ENCODE data around the gene ZFAND2A.
"Not testable (repeated sequence)": the region's sequence is repeated elsewhere in the genome, so short reads cannot be mapped to it uniquely, and the experiment has no call there.

The ZFAND2A gene, protein sequence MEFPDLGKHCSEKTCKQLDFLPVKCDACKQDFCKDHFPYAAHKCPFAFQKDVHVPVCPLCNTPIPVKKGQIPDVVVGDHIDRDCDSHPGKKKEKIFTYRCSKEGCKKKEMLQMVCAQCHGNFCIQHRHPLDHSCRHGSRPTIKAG

DNA sequence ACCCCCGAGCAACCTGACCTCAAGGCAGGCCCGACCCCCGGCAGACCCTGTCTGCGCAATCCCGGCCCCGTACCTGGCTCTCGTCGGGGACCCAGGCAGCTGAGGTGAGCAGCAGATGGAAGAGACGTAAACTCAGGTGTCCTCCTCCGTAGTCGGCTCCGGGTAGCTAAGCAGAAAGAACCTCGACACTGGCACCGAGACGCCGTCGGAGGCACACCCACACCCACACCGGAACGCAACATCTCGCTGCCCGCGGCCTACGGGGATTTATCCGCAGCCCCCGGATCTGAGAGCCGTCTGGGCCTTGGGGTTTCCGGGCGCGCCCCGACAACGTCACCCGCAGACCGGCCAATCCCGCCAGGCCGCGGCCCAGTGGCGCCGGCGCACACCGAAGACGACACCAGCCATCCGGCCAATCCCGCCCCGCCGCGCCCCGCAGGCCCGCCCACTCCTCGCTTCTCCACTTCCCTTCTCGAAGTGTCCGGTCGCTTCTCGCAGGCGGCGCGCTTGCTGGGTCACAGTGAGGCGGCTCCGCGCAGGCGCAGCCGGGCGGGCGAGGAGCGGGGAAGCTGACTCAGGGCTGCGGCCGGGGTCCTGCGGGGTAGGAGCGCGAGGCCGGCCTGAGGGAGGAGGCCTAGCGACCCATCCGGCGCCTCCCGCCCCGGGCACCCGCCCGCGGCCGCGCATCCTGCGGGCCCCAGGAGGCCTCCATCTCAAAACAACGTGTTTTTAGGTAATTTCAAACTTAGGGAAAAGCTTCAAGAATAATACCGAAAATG is at the start of gene ZFAND2A:
ZFAND2A (minus strand) TSS at position 306 of the 779 bp plus-strand sequence. CDS start 1,984 bp downstream, outside the sequence.
- DNase-seq (ENCODE audit: low read depth in 2 of 2) = peak; percentile 97 to 99

DNA sequence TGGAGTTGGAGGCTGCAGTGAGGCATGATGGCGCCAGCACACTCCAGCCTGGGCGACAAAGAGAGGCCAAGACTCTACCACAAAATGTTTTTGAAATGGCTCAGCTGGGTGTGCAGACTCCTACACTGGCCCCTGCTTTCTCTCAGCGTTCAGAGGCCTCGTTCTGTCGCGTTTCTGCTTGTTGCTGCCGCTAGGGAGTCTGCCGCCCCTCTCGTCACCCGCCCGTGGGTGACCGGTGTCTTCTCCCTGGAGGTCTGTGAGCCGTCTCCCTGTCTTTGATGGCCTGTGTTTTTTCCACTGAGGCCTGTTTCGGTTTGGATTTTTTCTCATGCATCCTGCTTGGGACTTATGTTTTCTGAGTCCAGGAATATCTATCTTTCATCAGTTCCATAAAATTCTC is 49.1 kb upstream of the ZFAND2A start:
- no peak for DNase-seq (ENCODE audit: low read depth in 2 of 2)

DNA sequence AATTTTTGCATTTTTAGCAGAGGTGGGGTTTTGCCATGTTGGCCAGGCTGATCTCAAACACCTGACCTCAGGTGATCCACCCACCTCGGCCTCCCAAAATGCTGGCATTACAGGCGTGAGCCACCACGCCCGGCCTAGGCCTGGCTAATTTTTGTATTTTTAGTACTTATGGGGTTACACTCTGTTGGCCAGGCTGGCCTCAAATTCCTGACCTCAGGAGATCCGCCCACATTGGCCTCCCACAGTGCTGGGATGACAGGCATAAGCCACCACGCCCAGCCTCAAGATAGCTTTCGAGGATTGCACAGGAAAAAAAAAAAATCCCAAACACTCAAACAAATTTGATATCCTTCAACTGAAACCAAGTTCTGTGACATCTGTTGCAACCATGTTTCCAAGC is 45.7 kb upstream of the ZFAND2A start:
- not testable (repeated sequence) for DNase-seq (ENCODE audit: low read depth in 2 of 2)

DNA sequence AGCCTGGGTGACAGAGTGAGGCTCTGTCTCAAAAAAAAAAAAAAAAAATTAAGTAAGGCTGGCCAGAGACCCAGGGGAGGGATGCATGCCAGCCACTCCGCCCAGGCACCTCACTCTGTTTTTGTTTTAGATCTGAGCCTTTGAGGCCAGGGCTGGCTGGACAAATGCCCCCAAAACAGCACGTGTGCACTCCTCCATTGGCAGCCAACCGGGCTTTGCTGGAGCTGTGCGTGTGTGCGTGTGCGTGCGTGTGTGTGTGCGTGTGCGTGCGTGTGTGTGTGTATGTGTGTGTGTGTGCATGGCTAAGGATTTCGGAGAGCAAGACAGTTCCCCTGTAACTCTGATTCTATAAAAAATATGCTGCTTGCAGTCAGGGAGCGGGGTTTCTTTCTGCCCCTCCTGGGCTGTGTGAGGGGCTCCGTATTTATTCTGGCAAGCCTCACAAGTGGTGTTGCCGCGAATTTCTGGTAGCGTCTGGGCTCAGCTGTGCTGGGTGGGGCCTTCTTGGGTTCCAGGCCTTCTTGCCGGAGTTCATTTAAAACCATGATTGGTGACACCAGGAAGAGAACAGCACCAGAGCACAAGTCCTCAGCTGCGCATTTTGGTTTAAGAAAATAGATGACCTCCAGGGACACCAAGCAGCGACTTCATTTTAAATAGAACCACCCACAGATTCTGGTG is 44.6 kb upstream of the ZFAND2A start:
- DNase-seq (ENCODE audit: low read depth in 2 of 2) = no peak

DNA sequence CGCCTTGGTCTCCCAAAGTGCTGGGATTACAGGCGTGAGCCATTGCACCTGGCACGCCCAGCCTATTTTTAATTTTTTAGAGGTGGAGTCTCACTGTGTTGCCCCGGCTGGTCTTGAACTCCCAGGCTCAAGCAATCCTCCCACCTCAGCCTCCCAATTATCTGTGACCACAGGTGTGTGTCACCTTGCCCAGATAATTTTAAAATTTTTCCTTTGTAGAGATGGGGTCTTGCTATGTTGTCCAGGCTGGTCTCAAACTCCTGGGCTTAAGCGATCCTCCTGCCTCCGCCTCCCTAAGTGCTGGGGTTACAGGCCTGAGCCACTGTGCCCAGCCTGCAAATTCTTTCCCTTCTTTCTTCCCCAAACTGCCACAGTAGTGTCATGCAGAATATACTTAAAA is 42.9 kb upstream of the ZFAND2A start:
- not testable (repeated sequence) for DNase-seq (ENCODE audit: low read depth in 2 of 2)

DNA sequence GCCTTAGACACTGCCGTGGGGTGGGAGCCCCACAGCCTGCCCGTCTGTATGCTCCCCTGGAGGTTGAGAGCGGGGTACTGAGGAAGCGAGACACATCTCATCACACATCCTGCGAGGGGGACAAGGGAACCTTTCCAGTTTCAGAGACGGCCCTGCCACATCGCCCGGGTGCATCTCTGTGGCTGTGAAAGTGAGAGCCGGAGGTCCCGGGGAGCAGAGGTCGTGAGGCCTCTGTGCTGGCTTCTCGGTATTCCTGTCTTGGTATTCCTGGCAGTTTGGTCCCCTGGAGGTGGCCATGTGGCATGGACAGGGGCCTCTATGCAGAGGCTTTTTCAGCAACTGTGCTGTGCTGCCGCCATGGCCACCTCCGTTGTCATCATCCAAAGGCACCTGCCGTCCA is 41.9 kb upstream of the ZFAND2A start:
- no peak for DNase-seq (ENCODE audit: low read depth in 2 of 2)

DNA sequence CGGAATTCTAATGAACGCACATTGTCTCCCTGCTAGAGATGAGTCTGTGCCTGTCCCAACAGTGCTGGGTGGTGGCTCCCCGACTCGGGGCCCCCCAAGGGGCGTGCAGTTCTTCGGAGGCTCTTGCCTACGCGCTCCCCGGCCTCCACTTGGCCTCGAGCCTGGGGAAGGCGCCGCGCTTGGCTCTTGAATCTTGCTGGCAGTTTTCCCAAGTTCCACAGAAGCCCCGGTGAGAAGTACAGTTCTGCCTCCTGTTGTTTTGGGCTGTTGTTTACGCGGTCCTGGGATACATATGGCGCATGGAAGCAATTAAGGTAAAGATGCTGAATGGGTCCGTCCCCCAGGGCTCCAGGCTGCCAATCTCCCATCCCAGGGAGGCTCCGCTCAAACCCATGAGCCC is 40.0 kb upstream of the ZFAND2A start:
- DNase-seq (ENCODE audit: low read depth in 2 of 2) = no peak

DNA sequence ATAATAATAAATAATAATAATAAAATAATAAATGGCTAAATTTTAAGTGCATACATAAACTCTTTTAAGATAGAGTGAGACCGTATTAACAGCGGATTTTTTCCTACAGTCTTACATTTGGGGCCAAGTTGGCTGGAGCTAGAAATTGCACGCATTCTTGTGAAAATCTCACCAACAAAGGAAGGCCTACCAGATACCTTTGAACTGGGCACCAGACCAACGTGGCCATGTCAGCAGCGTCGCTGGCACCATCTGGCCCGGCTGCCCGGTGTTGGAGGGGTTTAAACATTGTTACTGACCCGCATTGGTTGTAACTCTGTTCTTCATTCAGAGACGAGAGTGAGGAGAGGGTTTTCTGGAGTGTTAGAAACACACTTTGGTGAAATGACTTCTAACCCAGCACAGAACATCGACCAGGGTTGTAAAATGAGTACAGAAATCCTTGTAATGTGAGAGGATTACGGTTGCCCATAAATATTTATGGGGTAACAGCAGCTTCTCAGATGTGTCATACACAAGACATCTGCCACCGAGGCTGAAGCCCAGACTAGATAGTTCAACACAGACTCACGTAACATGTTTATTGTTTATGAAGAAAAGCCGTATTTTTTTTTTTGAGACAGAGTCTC is 38.1 kb upstream of the ZFAND2A start:
- DNase-seq (ENCODE audit: low read depth in 2 of 2) = no peak

DNA sequence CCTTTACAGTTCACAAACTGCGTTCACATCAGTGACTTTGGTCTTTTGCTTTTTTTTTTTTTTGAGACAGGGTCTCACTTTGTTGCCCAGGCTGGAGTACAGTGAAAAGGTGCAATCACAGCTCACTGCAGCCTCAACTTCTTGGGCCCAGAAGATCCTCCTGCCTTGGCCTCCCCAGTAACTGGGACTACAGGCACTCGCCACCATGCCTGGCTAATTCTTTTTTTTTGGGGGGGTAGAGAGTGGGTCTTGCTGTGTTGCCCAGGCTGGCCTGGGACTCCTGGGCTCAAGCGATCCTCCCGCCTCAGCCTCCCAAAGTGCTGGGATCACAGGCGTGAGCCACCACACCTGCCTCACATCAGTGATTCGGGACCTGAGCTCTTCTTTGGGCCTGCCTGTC is 37.0 kb upstream of the ZFAND2A start:
- DNase-seq (ENCODE audit: low read depth in 2 of 2) = no peak

DNA sequence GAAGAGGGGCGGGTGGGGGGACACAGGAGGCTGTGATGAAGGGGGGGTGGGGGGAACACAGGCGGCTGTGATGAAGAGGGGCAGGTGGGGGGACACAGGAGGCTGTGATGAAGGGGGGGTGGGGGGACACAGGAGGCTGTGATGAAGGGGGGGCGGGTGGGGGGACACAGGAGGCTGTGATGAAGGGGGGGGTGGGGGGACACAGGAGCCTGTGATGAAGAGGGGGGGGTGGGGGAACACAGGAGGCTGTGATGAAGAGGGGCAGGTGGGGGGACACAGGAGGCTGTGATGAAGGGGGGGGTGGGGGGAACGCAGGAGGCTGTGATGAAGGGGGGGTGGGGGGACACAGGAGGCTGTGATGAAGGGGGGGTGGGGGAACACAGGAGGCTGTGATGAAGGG is 36.4 kb upstream of the ZFAND2A start:
- not testable (repeated sequence) for DNase-seq (ENCODE audit: low read depth in 2 of 2)

DNA sequence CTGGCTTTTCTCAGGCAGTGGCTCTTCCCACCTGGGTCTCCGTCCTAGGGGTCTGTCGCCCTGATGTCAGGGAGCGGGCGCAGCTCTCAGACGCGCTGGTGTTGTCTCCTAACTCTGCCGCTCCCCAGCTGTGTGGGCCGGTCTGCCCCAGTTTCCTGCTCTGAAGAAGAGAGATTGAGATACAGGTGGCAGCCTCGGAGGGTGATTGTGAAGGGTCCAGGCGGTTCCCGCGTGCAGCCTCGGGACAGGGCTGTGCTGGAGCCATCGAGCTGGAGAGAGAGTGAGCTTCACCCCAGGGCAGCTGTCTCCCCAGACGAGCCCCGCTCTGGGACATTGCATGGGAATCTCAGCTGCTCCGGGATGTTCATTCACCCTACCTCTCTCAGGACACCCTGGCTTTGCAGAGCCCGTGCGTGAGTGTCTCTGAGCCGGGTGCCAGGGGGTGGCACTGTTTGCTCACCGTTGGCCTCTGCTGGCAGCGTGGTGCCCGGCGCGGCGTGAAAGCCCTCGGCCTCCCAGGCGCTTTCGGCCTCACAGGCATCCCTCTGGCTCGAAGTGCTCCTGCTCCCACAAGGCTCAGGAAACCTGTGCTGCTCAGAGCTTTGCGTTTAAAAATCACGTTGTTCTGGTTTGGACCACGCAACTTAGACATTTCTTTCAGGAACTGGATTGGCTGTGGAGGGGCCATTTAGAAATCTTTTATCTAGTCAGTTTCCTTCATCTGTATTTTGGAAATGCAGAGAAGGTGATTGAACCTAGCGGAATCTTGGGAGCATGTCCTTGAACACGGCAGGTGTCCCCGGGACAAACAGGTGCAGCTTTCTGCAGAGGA is 33.8 kb upstream of the ZFAND2A start:
- DNase-seq (ENCODE audit: low read depth in 2 of 2) = peak in 1 of 2 donors; percentile 32

DNA sequence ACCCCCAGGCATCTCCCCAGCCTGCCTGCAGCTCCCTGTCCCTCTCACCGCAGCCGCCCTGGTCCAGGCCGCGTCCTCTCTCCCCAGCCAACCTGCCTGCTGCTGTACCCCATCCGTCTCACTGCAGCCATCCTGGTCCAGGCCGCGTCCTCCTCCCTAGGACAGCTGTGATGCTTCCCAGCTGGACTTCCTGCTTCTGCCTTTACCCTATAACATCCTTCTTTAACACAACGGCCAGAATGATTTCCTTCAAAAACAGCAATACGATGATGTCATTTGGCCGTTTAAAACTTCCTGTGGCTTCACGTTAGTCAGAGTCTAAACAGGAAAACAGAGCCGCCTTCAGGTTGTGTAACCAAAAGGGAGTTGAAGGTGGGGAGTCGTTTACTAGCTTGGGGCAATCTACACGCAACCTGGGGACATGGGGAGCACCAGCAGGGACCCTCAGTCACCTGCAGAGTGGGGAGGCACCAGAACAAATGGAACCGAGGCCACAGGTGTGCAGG is 32.2 kb upstream of the ZFAND2A start:
- DNase-seq (ENCODE audit: low read depth in 2 of 2) = no peak

DNA sequence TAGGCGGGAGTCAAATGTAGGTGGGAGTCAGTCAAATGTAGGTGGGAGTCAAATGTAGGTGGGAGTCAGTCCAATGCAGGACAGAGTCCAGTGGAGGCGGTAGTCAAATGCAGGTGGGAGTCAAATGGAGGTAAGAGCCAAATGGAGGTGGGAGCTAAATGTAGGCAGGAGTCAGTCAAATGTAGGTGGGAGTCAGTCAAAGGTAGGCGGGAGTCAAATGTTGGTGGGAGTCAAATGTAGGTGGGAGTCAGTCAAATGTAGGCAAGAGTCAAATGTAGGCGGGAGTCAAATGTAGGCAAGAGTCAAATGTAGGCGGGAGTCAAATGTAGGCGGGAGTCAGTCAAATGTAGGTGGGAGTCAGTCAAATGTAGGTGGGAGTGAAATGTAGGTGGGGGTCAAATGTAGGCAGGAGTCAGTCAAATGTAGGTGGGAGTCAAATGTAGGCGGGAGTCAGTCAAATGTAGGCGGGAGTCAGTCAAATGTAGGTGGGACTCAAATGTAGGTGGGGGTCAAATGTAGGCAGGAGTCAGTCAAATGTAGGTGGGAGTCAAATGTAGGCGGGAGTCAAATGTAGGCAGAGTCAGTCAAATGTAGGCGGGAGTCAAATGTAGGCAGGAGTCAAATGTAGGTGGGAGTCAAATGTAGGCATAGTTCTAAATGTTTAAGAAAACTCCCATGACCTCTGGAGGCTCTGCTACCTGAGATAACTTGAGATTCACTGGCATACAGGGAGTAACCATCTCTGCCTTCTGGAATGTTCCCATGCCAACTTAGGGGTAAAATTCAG is 30.2 kb upstream of the ZFAND2A start:
- DNase-seq (ENCODE audit: low read depth in 2 of 2) = no peak

DNA sequence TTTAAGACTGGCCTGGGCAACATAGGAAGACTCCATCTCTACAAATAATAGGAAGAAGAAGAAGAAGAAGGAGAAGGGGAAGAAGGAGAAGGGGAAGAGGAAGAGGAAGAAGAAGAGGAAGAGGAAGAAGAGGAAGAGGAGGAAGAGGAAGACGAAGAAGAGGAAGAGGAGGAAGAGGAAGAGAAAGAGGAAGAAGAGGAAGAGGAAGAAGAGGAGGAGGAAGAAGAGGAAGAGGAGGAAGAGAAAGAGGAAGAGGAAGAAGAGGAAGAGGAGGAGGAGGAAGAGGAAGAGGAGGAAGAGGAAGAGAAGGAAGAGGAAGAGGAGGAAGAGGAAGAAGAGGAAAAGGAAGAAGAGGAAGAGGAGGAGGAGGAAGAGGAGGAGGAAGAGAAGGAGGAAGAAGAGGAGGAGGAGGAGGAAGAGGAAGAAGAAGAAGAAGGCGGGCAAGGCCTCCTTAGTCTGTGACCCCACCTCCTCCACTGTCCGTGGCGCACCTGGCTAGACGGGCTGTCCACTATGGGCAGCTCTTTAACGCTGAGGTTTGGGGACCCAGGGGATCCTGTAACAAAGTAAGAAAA is 28.8 kb upstream of the ZFAND2A start:
- DNase-seq (ENCODE audit: low read depth in 2 of 2) = no peak

DNA sequence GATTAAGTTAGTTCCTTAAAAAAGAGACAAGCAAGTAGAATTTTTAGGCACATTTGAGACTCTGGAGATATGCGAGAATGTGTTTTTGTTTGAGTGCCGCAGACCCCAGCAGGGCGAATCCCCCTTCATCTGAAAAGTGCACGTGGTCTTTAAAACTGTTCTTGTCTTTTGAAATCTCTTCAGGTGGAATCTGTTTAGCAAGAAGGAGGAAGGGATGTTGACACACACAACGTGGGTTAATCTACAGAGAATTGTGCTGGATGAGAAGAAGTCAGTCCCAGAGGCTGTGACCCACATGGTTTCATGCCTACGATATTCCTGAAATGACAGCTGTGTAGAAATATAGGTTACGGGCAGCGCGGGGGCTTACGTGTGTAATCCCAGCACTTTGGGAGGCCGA is 27.1 kb upstream of the ZFAND2A start:
- DNase-seq (ENCODE audit: low read depth in 2 of 2) = no peak

DNA sequence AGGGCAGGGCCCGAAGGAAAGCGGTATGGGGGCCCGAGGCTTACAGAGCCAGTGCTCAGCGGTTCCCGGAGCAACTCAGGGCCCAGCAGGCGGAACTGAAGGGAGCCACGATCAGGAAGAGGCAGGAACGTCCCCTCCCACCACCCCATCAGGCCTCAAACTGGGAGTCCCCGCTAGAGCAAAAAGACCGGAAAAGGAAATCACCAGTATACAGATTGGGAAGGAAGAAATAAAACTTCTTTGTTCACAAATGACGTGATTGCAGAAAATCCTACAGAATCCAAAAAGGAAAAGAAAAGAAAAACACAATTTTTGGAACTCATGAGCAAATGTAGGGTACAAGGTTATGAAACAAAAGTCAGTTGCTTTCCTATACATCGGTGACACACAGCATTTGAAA is 21.6 kb upstream of the ZFAND2A start:
- no peak for DNase-seq (ENCODE audit: low read depth in 2 of 2)

DNA sequence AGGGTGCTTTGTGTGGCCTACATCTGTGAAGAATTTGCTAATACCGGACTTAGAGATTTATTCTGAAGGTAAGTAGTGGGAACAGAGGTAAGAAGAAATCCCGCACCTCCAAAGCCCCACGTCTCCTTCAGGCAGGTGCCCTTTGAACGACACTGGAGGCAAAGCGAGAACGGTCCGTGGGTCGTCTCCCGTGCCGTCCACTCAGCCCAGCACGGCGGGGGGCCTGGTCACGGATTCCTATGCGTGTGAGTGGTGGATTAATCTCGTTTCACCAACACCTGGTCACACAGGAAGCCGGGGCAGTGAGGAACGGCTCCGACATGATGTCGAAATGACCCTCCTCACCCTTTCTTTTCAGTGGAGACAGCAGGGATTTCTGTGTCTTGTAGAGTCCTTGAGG is 21.0 kb upstream of the ZFAND2A start:
- DNase-seq (ENCODE audit: low read depth in 2 of 2) = no peak

DNA sequence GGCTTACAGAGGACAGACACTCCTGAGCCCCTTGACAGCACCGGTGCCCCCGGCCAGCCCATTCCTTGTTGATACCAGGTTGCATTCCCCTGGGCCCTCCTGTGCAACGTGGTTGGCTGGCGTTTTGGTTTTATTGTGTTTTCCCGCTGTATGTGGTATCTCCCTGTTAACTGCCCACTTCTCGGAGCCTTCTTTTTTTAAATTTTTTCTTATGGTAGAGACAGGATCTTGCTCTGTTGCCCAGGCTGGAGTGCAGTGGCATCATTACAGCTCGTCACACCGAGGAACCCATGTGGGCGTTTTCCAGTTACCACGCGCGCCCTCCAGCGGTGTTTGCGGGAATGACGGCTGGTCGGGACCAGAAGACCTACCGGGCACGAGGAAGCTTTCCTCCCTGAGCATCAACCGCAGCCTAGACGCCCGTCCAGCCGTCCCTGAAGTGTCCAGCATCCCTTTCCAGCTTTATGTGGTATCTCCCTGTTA is 16.9 kb upstream of the ZFAND2A start:
- peak; percentile 46 to 69 for DNase-seq (ENCODE audit: low read depth in 2 of 2)

DNA sequence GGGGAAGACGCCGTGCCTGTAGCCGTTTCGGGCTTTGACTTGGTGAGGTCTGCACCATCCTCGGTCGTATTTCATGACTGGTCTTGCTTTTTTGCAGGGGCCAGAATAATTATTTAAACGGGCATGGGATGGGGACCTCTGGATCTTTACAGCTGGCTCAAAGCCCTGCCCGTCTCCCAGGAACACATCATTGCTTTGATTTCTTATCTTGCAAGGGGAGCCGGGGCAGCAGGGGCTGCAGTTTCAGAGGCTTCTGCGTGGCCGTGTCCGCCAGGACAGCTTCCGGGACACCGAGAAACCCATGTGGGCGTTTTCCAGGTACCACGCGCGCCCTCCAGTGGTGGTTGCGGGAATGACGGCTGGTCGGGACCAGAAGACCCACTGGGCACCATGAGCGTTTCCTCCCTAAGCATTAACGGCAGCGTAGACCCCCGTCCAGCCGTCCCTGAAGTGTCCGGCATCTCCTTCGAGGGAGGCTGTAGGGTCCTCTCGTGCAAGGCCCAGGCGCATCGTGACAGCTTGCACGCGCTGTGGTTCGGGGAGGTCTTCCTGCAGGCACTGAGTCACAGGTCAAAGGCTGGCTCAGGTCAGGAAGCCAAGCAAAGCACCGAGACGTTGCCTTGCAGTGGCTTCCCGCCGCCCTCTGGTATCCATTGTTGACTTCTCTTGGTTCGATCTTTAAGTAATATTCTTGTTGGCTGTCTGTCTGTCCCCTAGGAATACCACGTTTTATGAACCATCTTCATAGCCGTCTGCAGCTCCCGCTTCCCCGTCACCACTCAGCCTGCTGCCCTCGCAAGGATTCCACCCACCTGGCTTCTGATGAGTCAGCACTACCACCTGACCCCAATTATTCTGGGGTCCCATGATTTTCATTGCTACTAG is 16.2 kb upstream of the ZFAND2A start:
- DNase-seq (ENCODE audit: low read depth in 2 of 2) = peak; percentile 51 to 58
